ENCODE results near the gene HIP1.
"Not testable (repeated sequence)": the region's sequence is repeated elsewhere in the genome, so short reads cannot be mapped to it uniquely, and the experiment has no call there.

DNA sequence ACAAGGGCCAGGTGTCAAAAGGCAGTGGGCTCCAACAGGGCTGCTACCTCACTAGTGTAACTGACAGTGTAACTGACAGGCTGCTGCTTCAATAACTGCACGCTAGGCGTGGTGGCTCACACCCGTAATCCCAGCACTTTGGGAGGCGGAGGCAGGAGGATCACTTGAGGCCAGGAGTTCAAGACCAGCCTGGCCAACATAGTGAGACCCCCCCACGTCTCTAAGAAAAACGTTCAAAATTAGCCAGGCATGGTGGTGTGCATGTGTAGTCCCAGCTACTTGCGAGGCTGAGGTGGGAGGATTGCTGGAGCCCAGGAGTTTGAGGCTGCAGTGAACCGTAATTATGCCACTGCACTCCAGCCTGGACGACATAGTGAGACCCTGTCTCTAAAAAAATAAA lies 16.8 kb downstream of the HIP1 start:
- not testable (repeated sequence) for TF ChIP-seq EZH2 (IDR thresholded peaks at IDR 0.05; ENCODE audit: insufficient read depth, low read length)
- TF ChIP-seq, protein P1, sequence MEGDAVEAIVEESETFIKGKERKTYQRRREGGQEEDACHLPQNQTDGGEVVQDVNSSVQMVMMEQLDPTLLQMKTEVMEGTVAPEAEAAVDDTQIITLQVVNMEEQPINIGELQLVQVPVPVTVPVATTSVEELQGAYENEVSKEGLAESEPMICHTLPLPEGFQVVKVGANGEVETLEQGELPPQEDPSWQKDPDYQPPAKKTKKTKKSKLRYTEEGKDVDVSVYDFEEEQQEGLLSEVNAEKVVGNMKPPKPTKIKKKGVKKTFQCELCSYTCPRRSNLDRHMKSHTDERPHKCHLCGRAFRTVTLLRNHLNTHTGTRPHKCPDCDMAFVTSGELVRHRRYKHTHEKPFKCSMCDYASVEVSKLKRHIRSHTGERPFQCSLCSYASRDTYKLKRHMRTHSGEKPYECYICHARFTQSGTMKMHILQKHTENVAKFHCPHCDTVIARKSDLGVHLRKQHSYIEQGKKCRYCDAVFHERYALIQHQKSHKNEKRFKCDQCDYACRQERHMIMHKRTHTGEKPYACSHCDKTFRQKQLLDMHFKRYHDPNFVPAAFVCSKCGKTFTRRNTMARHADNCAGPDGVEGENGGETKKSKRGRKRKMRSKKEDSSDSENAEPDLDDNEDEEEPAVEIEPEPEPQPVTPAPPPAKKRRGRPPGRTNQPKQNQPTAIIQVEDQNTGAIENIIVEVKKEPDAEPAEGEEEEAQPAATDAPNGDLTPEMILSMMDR (IDR thresholded peaks at IDR 0.05; ENCODE audit: insufficient read depth, low read depth, low read length) = not testable (repeated sequence)

All from astrocyte (in vitro differentiated cells and primary cell).